IMR-90 (cell line): Measurements from ENCODE around the gene PDLIM5. TPM values are rescaled to one million over a fixed set of nuclear protein-coding genes. Genes with fewer than 3 reads are reported as not detected.

ENCODE experiments used
- ATAC-seq: fragments of 200-7000 bp; cut with Tn5 transposase; 2 replicates; pipeline ENCODE4 v1.9.1; 2020; ENCODE audit warnings: low read depth, mild to moderate bottlenecking, moderate library complexity
- BruUV-seq: library from RNA; stranded (reverse); fragments of 400-500 nt; replicated peaks from 2 replicates; lab custom pipeline; 2021; lab: Mats Ljungman, UMichigan
- CTCF ChIA-PET: fragments of 300-600 bp; formaldehyde crosslinking; extraction: SDS; loops from one replicate; lab custom pipeline; 2021; ENCODE audit warnings: antibody characterized with exemption; lab: Yijun Ruan, JAX
- POLR2A ChIA-PET: fragments of 300-600 bp; sonication (Branson Sonifier 250); formaldehyde crosslinking; loops from one replicate; lab custom pipeline; 2022; ENCODE audit warnings: antibody characterized with exemption; ENCODE audit not compliant: unreplicated experiment; lab: Charles Lee
- DNase-seq: peaks from one replicate; pipeline ENCODE4 v3.0.0; 2013
- H2AFZ ChIP-seq: replicated peaks from 2 replicates; pipeline ENCODE3; 2013; ENCODE audit warnings: low read length, mild to moderate bottlenecking; ENCODE audit not compliant: poor library complexity
- H2AK5ac ChIP-seq: 2 replicates; pipeline ENCODE4 v1.6.1; 2013; ENCODE audit warnings: low read depth, low read length, inconsistent platforms
- H2AK9ac ChIP-seq: replicated peaks from 2 replicates; pipeline ENCODE3; 2013; ENCODE audit warnings: mild to moderate bottlenecking, low read depth, low read length, moderate library complexity; ENCODE audit not compliant: poor library complexity
- H2BK120ac ChIP-seq: 2 replicates; pipeline ENCODE4 v1.6.1; 2013; ENCODE audit warnings: low read depth, low read length, inconsistent platforms
- H2BK15ac ChIP-seq: 3 replicates; pipeline ENCODE4 v1.6.1; 2013; ENCODE audit warnings: low read depth, low read length, inconsistent platforms
- H2BK20ac ChIP-seq: 2 replicates; pipeline ENCODE4 v1.6.1; 2013; ENCODE audit warnings: low read depth, mild to moderate bottlenecking, inconsistent platforms, low read length, moderate library complexity
- H2BK5ac ChIP-seq: 2 replicates; pipeline ENCODE4 v1.6.1; 2013; ENCODE audit warnings: mild to moderate bottlenecking, low read depth, low read length, inconsistent platforms; ENCODE audit not compliant: poor library complexity, severe bottlenecking
- H3K14ac ChIP-seq: replicated peaks from 2 replicates; pipeline ENCODE4 v1.6.1; 2013; ENCODE audit warnings: low read depth, low read length, inconsistent platforms
- H3K18ac ChIP-seq: 2 replicates; pipeline ENCODE4 v1.6.1; 2013; ENCODE audit warnings: low read depth, low read length, control low read depth
- H3K23ac ChIP-seq: 2 replicates; pipeline ENCODE4 v1.6.1; 2013; ENCODE audit warnings: low read depth, low read length, inconsistent platforms
- H3K27ac ChIP-seq: 2 replicates; pipeline ENCODE4 v1.5.1; 2013; ENCODE audit warnings: mild to moderate bottlenecking, control low read depth, low read length; ENCODE audit not compliant: insufficient read depth
- H3K27me3 ChIP-seq: 2 replicates; pipeline ENCODE4 v1.6.1; 2013; ENCODE audit warnings: low read length; ENCODE audit not compliant: control insufficient read depth, insufficient read depth
- H3K36me3 ChIP-seq: 2 replicates; pipeline ENCODE4 v1.6.1; 2013; ENCODE audit warnings: low read length, mixed read lengths; ENCODE audit not compliant: control insufficient read depth, insufficient read depth
- H3K4ac ChIP-seq: 2 replicates; pipeline ENCODE4 v1.6.1; 2013; ENCODE audit warnings: low read depth, low read length, inconsistent platforms
- H3K4me1 ChIP-seq: 2 replicates; pipeline ENCODE4 v1.6.1; 2013; ENCODE audit warnings: low read length, mixed read lengths; ENCODE audit not compliant: control insufficient read depth, insufficient read depth
- H3K4me2 ChIP-seq: 2 replicates; pipeline ENCODE4 v1.6.1; 2013; ENCODE audit warnings: low read depth, mild to moderate bottlenecking, control low read depth, low read length, moderate library complexity
- H3K4me3 ChIP-seq: 2 replicates; pipeline ENCODE4 v1.5.1; 2013; ENCODE audit warnings: low read depth, mild to moderate bottlenecking, control low read depth, low read length, moderate library complexity; ENCODE audit not compliant: insufficient read depth
- H3K56ac ChIP-seq: 2 replicates; pipeline ENCODE4 v1.6.1; 2013; ENCODE audit warnings: low read length, inconsistent platforms; ENCODE audit not compliant: insufficient read depth; ENCODE audit errors: extremely low read depth
- H3K79me1 ChIP-seq, 2 experiments: 2 replicates each; pipeline ENCODE4 v1.6.1; 2013; ENCODE audit warnings: low read length in 2 of 2, inconsistent platforms in 1 of 2, low read depth in 1 of 2
- H3K9ac ChIP-seq: 2 replicates; pipeline ENCODE4 v1.6.1; 2013; ENCODE audit warnings: low read depth, low read length, control low read depth
- H3K9me1 ChIP-seq: 2 replicates; pipeline ENCODE4 v1.6.1; 2013; ENCODE audit warnings: low read length, inconsistent platforms; ENCODE audit not compliant: insufficient read depth
- H3K9me3 ChIP-seq: 2 replicates; pipeline ENCODE4 v1.6.1; 2013; ENCODE audit warnings: low read length; ENCODE audit not compliant: control insufficient read depth, insufficient read depth
- H4K20me1 ChIP-seq: 2 replicates; pipeline ENCODE4 v1.6.1; 2013; ENCODE audit warnings: low read length, inconsistent platforms; ENCODE audit not compliant: insufficient read depth
- H4K5ac ChIP-seq: 2 replicates; pipeline ENCODE4 v1.6.1; 2013; ENCODE audit warnings: mild to moderate bottlenecking, low read depth, low read length, control low read depth
- H4K8ac ChIP-seq, 2 experiments: 2 replicates each; pipeline ENCODE4 v1.6.1; 2013; ENCODE audit warnings: low read depth in 2 of 2, low read length in 2 of 2, control low read depth in 1 of 2, inconsistent platforms in 1 of 2
- H4K91ac ChIP-seq: 2 replicates; pipeline ENCODE4 v1.6.1; 2013; ENCODE audit warnings: low read depth, low read length, inconsistent platforms; ENCODE audit not compliant: insufficient read depth
- BHLHE40 ChIP-seq: fragments of 150-350 bp; IDR thresholded peaks from 2 replicates; pipeline ENCODE4 v1.6.1; 2016; ENCODE audit warnings: mild to moderate bottlenecking, low read depth, low read length
- CEBPB ChIP-seq: IDR thresholded peaks from 2 replicates; pipeline ENCODE4 v1.6.1; 2012; ENCODE audit warnings: low read depth, low read length, improper control_type of control experiment
- CHD1 ChIP-seq: IDR thresholded peaks from 2 replicates; pipeline ENCODE4 v1.6.1; 2012; ENCODE audit warnings: low read depth, low read length, improper control_type of control experiment
- ELK1 ChIP-seq: fragments of 150-350 bp; IDR thresholded peaks from 2 replicates; pipeline ENCODE4 v1.6.1; 2016; ENCODE audit warnings: low read depth, mild to moderate bottlenecking, low read length, moderate library complexity, borderline replicate concordance
- FOS ChIP-seq: fragments of 150-350 bp; IDR thresholded peaks from 2 replicates; pipeline ENCODE4 v1.6.1; 2016; ENCODE audit warnings: low read depth, low read length
- MAZ ChIP-seq: IDR thresholded peaks from 2 replicates; pipeline ENCODE4 v1.6.1; 2012; ENCODE audit warnings: low read depth, mild to moderate bottlenecking, low read length, improper control_type of control experiment, moderate library complexity, borderline replicate concordance
- NFE2L2 ChIP-seq: fragments of 150-350 bp; IDR thresholded peaks from 2 replicates; pipeline ENCODE4 v1.6.1; 2016; ENCODE audit warnings: low read depth, mild to moderate bottlenecking, low read length
- POLR2A ChIP-seq: IDR thresholded peaks from 2 replicates; pipeline ENCODE4 v1.6.1; 2012; ENCODE audit warnings: mild to moderate bottlenecking, low read depth, low read length
- RAD21 ChIP-seq: IDR thresholded peaks from 2 replicates; pipeline ENCODE4 v1.6.1; 2012; ENCODE audit warnings: low read length, improper control_type of control experiment
- RCOR1 ChIP-seq: IDR thresholded peaks from 2 replicates; pipeline ENCODE4 v1.6.1; 2012; ENCODE audit warnings: mild to moderate bottlenecking, low read length, improper control_type of control experiment; ENCODE audit not compliant: insufficient replicate concordance
- RFX5 ChIP-seq: IDR thresholded peaks from 2 replicates; pipeline ENCODE4 v1.8.0; 2012; ENCODE audit warnings: low read depth, mild to moderate bottlenecking, low read length, moderate library complexity
- SMC3 ChIP-seq: fragments of 150-350 bp; IDR thresholded peaks from 2 replicates; pipeline ENCODE4 v1.6.1; 2016; ENCODE audit warnings: low read depth, mild to moderate bottlenecking, antibody characterized with exemption, low read length, moderate library complexity
- WGBS, 2 experiments: methylation state at CpG; one replicate each; pipeline versions ENCODE4 v1.1.5 to v1.1.7; 2013; ENCODE audit warnings: missing lambda C conversion rate in 2 of 2; ENCODE audit not compliant: insufficient read length in 1 of 2; ENCODE audit errors: extremely low coverage in 2 of 2; 5-methylcytosine and 5-hydroxymethylcytosine counted together
- dilution Hi-C: fragments of 300-500 bp; cut with HindIII; formaldehyde crosslinking; loops from one replicate; pipeline ENCODE4 v1.14.3; 2018; ENCODE audit warnings: low sequenced_read_pairs; ENCODE audit not compliant: unreplicated experiment
- in situ Hi-C: fragments of 300-500 bp; cut with MboI; formaldehyde crosslinking; loops from 3 replicates; pipeline ENCODE4 v1.14.3; 2019; ENCODE audit warnings: low sequenced_read_pairs, inconsistent platforms, mixed read lengths
- intact Hi-C: fragments of 100-400 bp; cut with micrococcal nuclease; formaldehyde crosslinking; loops from 2 replicates; pipeline ENCODE4 v1.10.0; 2022
- polyA plus RNA-seq, 3 experiments: library from polyadenylated mRNA; depleted of rRNA; stranded (reverse); fragments of >200 nt; gene quantifications; 2 replicates each; pipeline ENCODE4 v1.2.3, GENCODE V29; 2012; ENCODE audit warnings: low replicate concordance in 1 of 3
- total RNA-seq: library from RNA; depleted of rRNA; stranded (reverse); fragments of >200 nt; gene quantifications from 2 replicates; pipeline ENCODE4 v1.2.3, GENCODE V29; 2012

The PDLIM5 gene
- total and polyA plus RNA-seq, 2 of the 4 experiments (the other 2 are of a cell fraction) = 96.5 to 188 TPM

- BruUV-seq = no TSS peak
- Histone ChIP-seq H3K23ac (peak overlapping the region; percentile 77), H3K4me3 (no peak overlapping the region), H2BK5ac (peak overlapping the region; percentile 33), H2BK15ac (no peak overlapping the region), H2AFZ (no peak overlapping the region), H2AK5ac (no peak overlapping the region), H3K56ac (no peak overlapping the region), H3K79me1 (peaks cover 13 to 30% of the 10 kb centered on the region in 2 experiments), H2BK20ac (no peak overlapping the region), H3K9me3 (no peaks in the 10 kb centered on the region), H3K9ac (no peak overlapping the region), H3K27me3 (no peaks in the 10 kb centered on the region), H2AK9ac (no peak overlapping the region), H4K5ac (no peak overlapping the region), H3K36me3 (peaks cover 11% of the 10 kb centered on the region), H4K20me1 (no peaks in the 10 kb centered on the region), H3K18ac (no peak overlapping the region), H3K14ac (peak overlapping the region; percentile 45; the same call in 1 of the 2 replicates), H3K4me2 (peak overlapping the region; percentile 48), H3K27ac (no peak overlapping the region), H2BK120ac (no peak overlapping the region), H3K4me1 (peaks cover 4% of the 10 kb centered on the region; the same call in 1 of the 2 replicates), H3K9me1 (no peaks in the 10 kb centered on the region; the same call in 1 of the 2 replicates), H3K4ac (no peak overlapping the region), H4K8ac (0 out of 4 replicates have a peak overlapping the region, but pooled peaks of 1 of the 2 experiments have one; percentile 27), H4K91ac (no peak overlapping the region)
- DNase-seq = no peak
- TF ChIP-seq RFX5 (no peak), BHLHE40 (no peak), SMC3 (no peak), FOS (no peak), RCOR1 (no peak), NFE2L2 (no peak), RAD21 (no peak), ELK1 (no peak), POLR2A (no peak), MAZ (no peak), CHD1 (no peak), CEBPB (no peak)
- POLR2A ChIA-PET = no interaction called here
- dilution Hi-C loops = no loop called here
- CTCF ChIA-PET = interaction anchor here (0.5 kb wide), 1 partner anchor 177 kb away, joined by 3 read pairs; no protein-coding TSS in a partner anchor
- intact Hi-C loops = no loop called here
- no peak for ATAC-seq
- no CpG with 5 or more reads among the region's 5 CpGs for WGBS, 2 experiments
- in situ Hi-C loops = no loop called here
These were observed 198.4 kb downstream of the PDLIM5 start for GRCh38 chr4:94650134-94650495.
